ENCODE measurements around the gene CTBP2. TPM values are rescaled to one million over a fixed set of nuclear protein-coding genes. Genes with fewer than 3 reads are reported as not detected.

CTBP2 gene
- total RNA-seq, 1 donor = 74.3 TPM

- H3K4me3 ChIP-seq (ENCODE audit: low read depth, low read length) = no peak overlapping the region
- TF ChIP-seq CTCF (IDR thresholded peaks at IDR 0.05; ENCODE audit: insufficient read depth, low read depth, low read length) = peak; percentile 68
- peak; percentile 74 for DNase-seq (ENCODE audit: low read depth)
Measured at GRCh38 chr10:125144693-125145623, 15.4 kb downstream of the CTBP2 start.

GRCh38 chr10:125144206-125144605 is 16.2 kb downstream of the CTBP2 start:
- H3K4me3 ChIP-seq (ENCODE audit: low read depth, low read length) = no peak overlapping the region
- no peak for DNase-seq (ENCODE audit: low read depth)
- no peak for TF ChIP-seq CTCF (IDR thresholded peaks at IDR 0.05; ENCODE audit: insufficient read depth, low read depth, low read length)

GRCh38 chr10:125142946-125143345 is 17.4 kb downstream of the CTBP2 start:
- TF ChIP-seq CTCF (IDR thresholded peaks at IDR 0.05; ENCODE audit: insufficient read depth, low read depth, low read length) = no peak
- DNase-seq (ENCODE audit: low read depth) = no peak
- no peak overlapping the region for H3K4me3 ChIP-seq (ENCODE audit: low read depth, low read length)

GRCh38 chr10:125141860-125142484 is 18.4 kb downstream of the CTBP2 start:
- no peak for DNase-seq (ENCODE audit: low read depth)
- no peak for TF ChIP-seq CTCF (IDR thresholded peaks at IDR 0.05; ENCODE audit: insufficient read depth, low read depth, low read length)

GRCh38 chr10:125141150-125141859 is 19.1 kb downstream of the CTBP2 start:
- H3K4me3 ChIP-seq (ENCODE audit: low read depth, low read length) = no peak overlapping the region
- DNase-seq (ENCODE audit: low read depth) = no peak
- no peak for TF ChIP-seq CTCF (IDR thresholded peaks at IDR 0.05; ENCODE audit: insufficient read depth, low read depth, low read length)

More at GRCh38 chr10:125141860-125142484, 18.4 kb downstream of the CTBP2 start:
- H3K4me3 ChIP-seq (ENCODE audit: low read depth, low read length) = no peak overlapping the region

GRCh38 chr10:125140151-125140550 is 20.2 kb downstream of the CTBP2 start:
- no peak overlapping the region for H3K4me3 ChIP-seq (ENCODE audit: low read depth, low read length)
- no peak for TF ChIP-seq CTCF (IDR thresholded peaks at IDR 0.05; ENCODE audit: insufficient read depth, low read depth, low read length)
- DNase-seq (ENCODE audit: low read depth) = no peak
